Fibroblast of lung (primary cell): ENCODE data around the gene MINK1. TPM values are rescaled to one million over a fixed set of nuclear protein-coding genes. Genes with fewer than 3 reads are reported as not detected.

ENCODE experiments used
- DNase-seq, 2 donors: peaks; one replicate each; pipeline versions ENCODE4 v3.0.0 to v3.0.0-alpha.2; 2010; ENCODE audit warnings: low read depth in 2 of 2
- H2AFZ ChIP-seq: 2 replicates; pipeline ENCODE4 v1.5.1; 2012; ENCODE audit warnings: low read length, control low read depth, inconsistent platforms
- H3K27ac ChIP-seq: 2 replicates; pipeline ENCODE4 v1.5.1; 2011; ENCODE audit warnings: low read length, control low read depth; ENCODE audit not compliant: insufficient read depth
- H3K27me3 ChIP-seq: 2 replicates; pipeline ENCODE4 v1.5.1; 2011; ENCODE audit warnings: mild to moderate bottlenecking, low read length; ENCODE audit not compliant: control insufficient read depth, insufficient read depth
- H3K36me3 ChIP-seq: 2 replicates; pipeline ENCODE4 v1.5.1; 2011; ENCODE audit warnings: low read length; ENCODE audit not compliant: control insufficient read depth, insufficient read depth
- H3K4me1 ChIP-seq: 2 replicates; pipeline ENCODE4 v1.5.1; 2011; ENCODE audit warnings: low read length; ENCODE audit not compliant: control insufficient read depth, insufficient read depth; ENCODE audit errors: extremely low read depth
- H3K4me2 ChIP-seq: 2 replicates; pipeline ENCODE4 v1.5.1; 2011; ENCODE audit warnings: low read length, control low read depth; ENCODE audit not compliant: insufficient read depth; ENCODE audit errors: extremely low read depth
- H3K4me3 ChIP-seq, 4 experiments: fragments of 200-600 bp in 1 of 4; sonication (generic) in 1 of 4; replicated peaks in 1 of 4; 2 replicates each; pipeline ENCODE4 v1.5.1; 2011 to 2016; ENCODE audit warnings: low read length in 4 of 4, low read depth in 3 of 4, mild to moderate bottlenecking in 3 of 4, control low read depth in 2 of 4, inconsistent platforms in 1 of 4, mixed read lengths in 1 of 4; ENCODE audit not compliant: insufficient read depth in 1 of 4; ENCODE audit errors: control extremely low read depth in 1 of 4
- H3K79me2 ChIP-seq: 2 replicates; pipeline ENCODE4 v1.5.1; 2012; ENCODE audit warnings: mild to moderate bottlenecking, low read length, inconsistent platforms; ENCODE audit not compliant: control insufficient read depth, insufficient read depth
- H3K9ac ChIP-seq: 2 replicates; pipeline ENCODE4 v1.5.1; 2011; ENCODE audit warnings: mild to moderate bottlenecking, low read length, control low read depth; ENCODE audit not compliant: insufficient read depth
- H3K9me3 ChIP-seq: 2 replicates; pipeline ENCODE4 v1.5.1; 2012; ENCODE audit warnings: low read depth, low read length; ENCODE audit not compliant: control insufficient read depth, insufficient read depth
- H4K20me1 ChIP-seq: 2 replicates; pipeline ENCODE4 v1.5.1; 2011; ENCODE audit warnings: low read length; ENCODE audit not compliant: control insufficient read depth, insufficient read depth; ENCODE audit errors: extremely low read depth
- EZH2 ChIP-seq: IDR thresholded peaks from 2 replicates; pipeline ENCODE4 v1.5.1; 2012; ENCODE audit warnings: low read length, control low read depth, mild to moderate bottlenecking; ENCODE audit errors: missing control alignments
- polyA plus RNA-seq, 2 donors: library from polyadenylated mRNA; depleted of rRNA in 1 of 2; stranded (reverse) in 1 of 2; unstranded in 1 of 2; fragments of >200 nt; gene quantifications; 2 replicates each; pipeline ENCODE4 v1.2.1, GENCODE V29; 2011 to 2012; ENCODE audit warnings: missing spikeins in 1 of 2
- total RNA-seq: library from RNA; depleted of rRNA; stranded (reverse); fragments of >200 nt; gene quantifications from 2 replicates; pipeline ENCODE4 v1.2.1, GENCODE V29; 2014
- TF ChIP-seq, protein P1 (sequence below), 2 donors: IDR thresholded peaks in 1 of 2; conservative IDR thresholded peaks in 1 of 2; 1 replicate in 1 of 2; 2 replicates in 1 of 2; pipeline ENCODE4 v1.5.1; 2011 to 2012; ENCODE audit warnings: low read length in 2 of 2, control low read depth in 1 of 2, inconsistent platforms in 1 of 2, low read depth in 1 of 2, mild to moderate bottlenecking in 1 of 2

Gene MINK1
- total and polyA plus RNA-seq, 2 donors (not counting 1 experiment from before 2014, with no cell fraction given) = 27.2 to 28.6 TPM

DNA sequence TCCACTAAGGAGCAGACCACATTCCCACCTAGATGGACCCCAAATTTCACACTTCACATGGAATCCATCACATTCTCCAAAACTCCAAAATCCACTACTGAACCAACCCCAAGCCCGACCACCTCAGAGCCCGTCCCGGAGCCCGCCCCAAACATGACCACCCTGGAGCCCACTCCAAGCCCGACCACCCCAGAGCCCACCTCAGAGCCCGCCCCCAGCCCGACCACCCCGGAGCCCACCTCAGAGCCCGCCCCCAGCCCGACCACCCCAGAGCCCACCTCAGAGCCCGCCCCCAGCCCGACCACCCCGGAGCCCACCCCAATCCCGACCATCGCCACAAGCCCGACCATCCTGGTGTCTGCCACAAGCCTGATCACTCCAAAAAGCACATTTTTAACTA, 100.5 kb downstream of the MINK1 start:
- Histone ChIP-seq H3K79me2 (peaks cover 8% of the 10 kb centered on the region), H3K4me2 (no peak overlapping the region), H3K4me1 (peaks cover 4% of the 10 kb centered on the region), H3K36me3 (peaks cover 13% of the 10 kb centered on the region), H3K27ac (no peak overlapping the region), H3K9ac (no peak overlapping the region), H3K27me3 (no peaks in the 10 kb centered on the region), H2AFZ (no peak overlapping the region), H4K20me1 (no peaks in the 10 kb centered on the region), H3K9me3 (no peaks in the 10 kb centered on the region), H3K4me3 (no peak overlapping the region)
- TF ChIP-seq, protein P1, sequence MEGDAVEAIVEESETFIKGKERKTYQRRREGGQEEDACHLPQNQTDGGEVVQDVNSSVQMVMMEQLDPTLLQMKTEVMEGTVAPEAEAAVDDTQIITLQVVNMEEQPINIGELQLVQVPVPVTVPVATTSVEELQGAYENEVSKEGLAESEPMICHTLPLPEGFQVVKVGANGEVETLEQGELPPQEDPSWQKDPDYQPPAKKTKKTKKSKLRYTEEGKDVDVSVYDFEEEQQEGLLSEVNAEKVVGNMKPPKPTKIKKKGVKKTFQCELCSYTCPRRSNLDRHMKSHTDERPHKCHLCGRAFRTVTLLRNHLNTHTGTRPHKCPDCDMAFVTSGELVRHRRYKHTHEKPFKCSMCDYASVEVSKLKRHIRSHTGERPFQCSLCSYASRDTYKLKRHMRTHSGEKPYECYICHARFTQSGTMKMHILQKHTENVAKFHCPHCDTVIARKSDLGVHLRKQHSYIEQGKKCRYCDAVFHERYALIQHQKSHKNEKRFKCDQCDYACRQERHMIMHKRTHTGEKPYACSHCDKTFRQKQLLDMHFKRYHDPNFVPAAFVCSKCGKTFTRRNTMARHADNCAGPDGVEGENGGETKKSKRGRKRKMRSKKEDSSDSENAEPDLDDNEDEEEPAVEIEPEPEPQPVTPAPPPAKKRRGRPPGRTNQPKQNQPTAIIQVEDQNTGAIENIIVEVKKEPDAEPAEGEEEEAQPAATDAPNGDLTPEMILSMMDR (conservative IDR thresholded peaks at IDR 0.05 in 1 of 2, IDR thresholded peaks at IDR 0.05 in 1 of 2; ENCODE audit: low read depth in 1 of 2, low read length in 2 of 2) = no peak
- TF ChIP-seq EZH2 = no peak
- DNase-seq = no peak

DNA sequence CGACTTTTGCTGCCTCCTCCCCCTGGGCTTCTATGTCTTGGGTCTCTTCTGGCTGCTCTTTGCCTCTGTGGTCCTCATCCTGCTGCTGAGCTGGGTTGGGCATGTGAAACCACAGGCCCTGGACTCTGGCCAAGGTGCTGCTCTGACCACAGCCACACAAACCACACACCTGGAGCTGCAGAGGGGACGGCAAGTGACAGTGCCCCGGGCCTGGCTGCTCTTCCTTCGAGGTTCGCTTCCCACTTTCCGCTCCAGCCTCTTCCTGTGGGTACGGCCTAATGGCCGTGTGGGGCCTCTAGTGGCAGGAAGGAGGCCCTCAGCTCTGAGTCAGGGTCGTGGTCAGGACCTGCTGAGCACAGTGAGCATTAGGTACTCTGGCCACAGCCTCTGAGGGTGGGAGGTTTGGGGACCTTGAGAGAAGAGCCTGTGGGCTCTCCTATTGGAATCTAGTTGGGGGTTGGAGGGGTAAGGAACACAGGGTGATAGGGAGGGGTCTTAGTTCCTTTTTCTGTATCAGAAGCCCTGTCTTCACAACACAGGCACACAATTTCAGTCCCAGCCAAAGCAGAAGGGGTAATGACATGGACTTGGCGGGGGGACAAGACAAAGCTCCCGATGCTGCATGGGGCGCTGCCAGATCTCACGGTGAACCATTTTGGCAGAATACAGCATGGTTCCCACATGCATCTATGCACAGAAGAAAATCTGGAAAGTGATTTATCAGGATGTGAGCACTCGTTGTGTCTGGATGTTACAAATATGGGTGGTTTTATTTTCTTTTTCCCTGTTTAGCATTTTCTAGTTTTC, 101.2 kb downstream of the MINK1 start:
- Histone ChIP-seq H3K27ac (no peak overlapping the region), H3K9me3 (no peaks in the 10 kb centered on the region), H3K4me3 (peak overlapping the region in 1 of 4 experiments; percentile 6), H3K36me3 (peaks cover 13% of the 10 kb centered on the region), H2AFZ (peak overlapping the region; percentile 35), H3K27me3 (no peaks in the 10 kb centered on the region), H3K4me1 (peaks cover 10% of the 10 kb centered on the region), H3K4me2 (peak overlapping the region; percentile 35), H4K20me1 (no peaks in the 10 kb centered on the region), H3K9ac (no peak overlapping the region), H3K79me2 (peaks cover 15% of the 10 kb centered on the region)
- peak; percentile 39 to 58 for DNase-seq
- no peak for TF ChIP-seq EZH2
- TF ChIP-seq, protein P1 (conservative IDR thresholded peaks at IDR 0.05 in 1 of 2, IDR thresholded peaks at IDR 0.05 in 1 of 2; ENCODE audit: low read depth in 1 of 2, low read length in 2 of 2) = peak; percentile 24 to 48

DNA sequence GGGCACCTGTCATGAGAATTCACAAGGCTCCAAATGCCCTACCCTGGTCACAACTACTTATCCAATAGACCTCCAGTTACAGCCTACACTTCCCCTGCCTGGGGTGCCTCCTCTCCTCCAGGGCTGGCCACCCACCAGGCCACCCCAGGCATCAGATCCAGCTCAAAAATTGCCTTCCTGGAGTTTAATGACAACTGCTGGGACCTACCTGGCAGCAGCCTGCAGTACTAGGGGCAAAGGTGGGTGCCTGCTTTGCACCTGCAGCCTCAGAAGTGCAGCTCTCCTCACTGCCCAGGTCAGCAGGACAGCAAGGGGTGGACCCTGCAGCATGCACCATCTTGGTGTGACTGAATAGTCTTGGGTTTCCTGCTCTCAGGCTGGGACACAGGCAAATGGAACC, 102.5 kb downstream of the MINK1 start:
- DNase-seq = no peak
- Histone ChIP-seq H3K79me2 (peaks cover 18% of the 10 kb centered on the region), H3K9me3 (no peaks in the 10 kb centered on the region), H3K9ac (no peak overlapping the region), H4K20me1 (no peaks in the 10 kb centered on the region), H3K4me1 (peaks cover 10% of the 10 kb centered on the region), H3K36me3 (peaks cover 13% of the 10 kb centered on the region), H3K27me3 (no peaks in the 10 kb centered on the region), H3K4me3 (no peak overlapping the region), H3K4me2 (no peak overlapping the region), H3K27ac (no peak overlapping the region), H2AFZ (no peak overlapping the region)
- TF ChIP-seq, protein P1 (conservative IDR thresholded peaks at IDR 0.05 in 1 of 2, IDR thresholded peaks at IDR 0.05 in 1 of 2; ENCODE audit: low read depth in 1 of 2, low read length in 2 of 2) = no peak
- TF ChIP-seq EZH2 = no peak
